Fibroblast of skin of abdomen (primary cell): ENCODE measurements around the gene METTL16. TPM values are rescaled to one million over a fixed set of nuclear protein-coding genes. Genes with fewer than 3 reads are reported as not detected.
"Not testable (repeated sequence)": the region's sequence is repeated elsewhere in the genome, so short reads cannot be mapped to it uniquely, and the experiment has no call there.

Source experiments
- DNase-seq: peaks from one replicate; pipeline ENCODE4 v3.0.0-alpha.2; 2013
- polyA plus RNA-seq, 2 experiments: library from polyadenylated mRNA; unstranded; fragments of 120-200 nt; gene quantifications; one replicate each; pipeline ENCODE4 v1.2.1, GENCODE V29; 2013; ENCODE audit not compliant: insufficient read length in 2 of 2

The METTL16 gene, protein sequence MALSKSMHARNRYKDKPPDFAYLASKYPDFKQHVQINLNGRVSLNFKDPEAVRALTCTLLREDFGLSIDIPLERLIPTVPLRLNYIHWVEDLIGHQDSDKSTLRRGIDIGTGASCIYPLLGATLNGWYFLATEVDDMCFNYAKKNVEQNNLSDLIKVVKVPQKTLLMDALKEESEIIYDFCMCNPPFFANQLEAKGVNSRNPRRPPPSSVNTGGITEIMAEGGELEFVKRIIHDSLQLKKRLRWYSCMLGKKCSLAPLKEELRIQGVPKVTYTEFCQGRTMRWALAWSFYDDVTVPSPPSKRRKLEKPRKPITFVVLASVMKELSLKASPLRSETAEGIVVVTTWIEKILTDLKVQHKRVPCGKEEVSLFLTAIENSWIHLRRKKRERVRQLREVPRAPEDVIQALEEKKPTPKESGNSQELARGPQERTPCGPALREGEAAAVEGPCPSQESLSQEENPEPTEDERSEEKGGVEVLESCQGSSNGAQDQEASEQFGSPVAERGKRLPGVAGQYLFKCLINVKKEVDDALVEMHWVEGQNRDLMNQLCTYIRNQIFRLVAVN
- polyA plus RNA-seq (2013, experiment 1 of 2; ENCODE audit: insufficient read length): 16.8 TPM
- polyA plus RNA-seq (2013, experiment 2 of 2; ENCODE audit: insufficient read length): 17.8 TPM

DNA sequence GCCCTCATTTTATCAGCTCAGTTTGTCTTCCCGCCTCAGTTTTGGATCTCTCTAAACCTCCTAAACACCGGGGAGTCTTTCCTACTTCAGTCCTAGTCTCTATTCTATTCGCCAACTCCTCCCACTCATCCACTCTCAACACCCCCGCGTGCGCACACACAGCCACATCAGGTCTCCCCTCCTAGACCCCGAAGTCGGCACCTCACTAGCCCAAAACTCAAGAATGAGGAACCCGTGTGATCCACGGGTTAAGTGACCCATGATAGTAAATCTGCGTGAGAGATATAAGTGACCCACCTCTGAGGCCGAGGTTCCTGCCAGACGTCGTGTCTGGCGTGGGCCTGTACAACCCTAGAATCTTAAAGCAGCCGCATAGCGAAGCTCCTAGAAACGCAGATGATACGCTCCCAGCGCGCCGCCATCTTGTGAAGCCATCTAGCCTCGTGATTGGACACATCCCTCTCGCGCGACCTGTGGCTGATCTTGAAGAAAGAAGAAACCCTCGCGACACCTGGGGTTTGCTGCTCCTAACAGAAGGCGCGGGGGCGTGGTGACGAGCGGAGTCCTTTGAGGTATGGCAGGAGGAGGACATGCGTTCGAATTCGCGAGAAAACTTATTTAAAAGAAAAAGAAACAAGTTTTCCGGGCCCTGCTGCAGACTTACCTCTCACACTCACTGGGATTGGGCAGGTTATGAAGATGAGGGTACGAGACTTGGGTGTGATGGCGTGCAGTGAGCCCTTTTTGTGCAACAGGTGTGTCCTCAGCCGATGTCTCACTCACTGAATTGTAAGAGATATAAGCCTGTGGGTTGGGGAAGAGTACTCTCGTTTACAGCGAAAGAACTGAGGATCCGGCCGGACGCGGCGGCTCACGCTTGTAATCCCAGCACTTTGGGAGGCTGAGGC is at the start of gene METTL16:
METTL16 (minus strand) TSS at position 427 of the 908 bp plus-strand sequence. CDS start 9,557 bp downstream, outside the sequence.
- peak; percentile 99 for DNase-seq

DNA sequence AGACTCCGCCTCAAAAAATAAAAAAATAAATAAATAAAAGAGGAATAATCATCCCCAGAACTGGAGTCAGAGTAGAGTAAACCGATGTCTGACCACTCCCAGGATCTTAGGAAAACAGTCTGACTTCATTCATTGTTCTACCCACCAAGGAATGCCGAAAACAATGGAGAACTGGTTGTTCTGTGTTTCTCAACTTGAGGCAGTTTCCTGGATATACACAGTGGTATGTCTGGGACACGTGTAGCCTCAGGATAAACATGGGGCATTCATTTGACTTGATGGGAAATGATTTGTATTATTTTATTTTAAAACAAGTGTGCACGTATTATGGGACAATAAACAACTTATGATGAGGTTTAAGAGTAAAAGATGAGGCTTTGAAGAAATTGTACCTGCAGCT is 49.0 kb upstream of the METTL16 start:
- DNase-seq: no peak

DNA sequence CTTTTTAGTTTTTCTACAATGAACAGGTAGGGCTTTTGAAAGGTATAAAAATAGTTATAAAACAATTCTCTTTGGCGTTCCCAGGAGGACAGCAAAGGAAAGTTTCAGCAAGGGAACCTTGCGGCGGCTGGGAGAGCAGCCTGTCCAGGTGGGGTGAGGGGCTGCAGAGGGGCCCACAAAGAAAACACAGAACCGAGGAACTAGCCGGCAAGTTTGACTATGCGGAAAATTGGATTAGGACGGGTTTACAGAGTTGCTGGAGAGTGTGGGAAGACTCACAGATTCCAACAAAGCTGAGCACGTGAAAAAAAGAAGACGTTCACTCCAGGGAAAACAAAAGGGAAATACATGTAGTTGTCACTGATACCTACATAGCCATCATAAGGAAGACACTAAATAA is 40.2 kb upstream of the METTL16 start:
- no peak for DNase-seq

DNA sequence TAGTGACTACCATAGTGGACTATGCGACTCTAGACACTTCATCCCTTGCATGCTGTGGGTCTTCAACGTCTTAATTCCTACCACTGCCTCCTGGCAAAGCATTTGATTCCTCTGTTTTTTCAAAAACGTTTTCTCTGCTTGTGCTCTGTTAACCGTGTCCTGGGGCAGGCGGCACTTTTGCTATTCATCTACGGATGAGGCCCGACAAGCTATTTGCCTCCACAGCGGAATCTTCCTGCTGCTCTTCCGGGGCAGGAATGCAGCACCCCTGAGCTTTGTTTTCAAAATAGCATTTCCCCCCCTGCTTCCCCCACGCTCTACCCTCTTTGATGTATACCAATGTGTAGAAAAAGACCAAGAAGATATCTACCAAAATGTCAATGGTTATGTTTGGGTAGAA is 39.8 kb upstream of the METTL16 start:
- no peak for DNase-seq

DNA sequence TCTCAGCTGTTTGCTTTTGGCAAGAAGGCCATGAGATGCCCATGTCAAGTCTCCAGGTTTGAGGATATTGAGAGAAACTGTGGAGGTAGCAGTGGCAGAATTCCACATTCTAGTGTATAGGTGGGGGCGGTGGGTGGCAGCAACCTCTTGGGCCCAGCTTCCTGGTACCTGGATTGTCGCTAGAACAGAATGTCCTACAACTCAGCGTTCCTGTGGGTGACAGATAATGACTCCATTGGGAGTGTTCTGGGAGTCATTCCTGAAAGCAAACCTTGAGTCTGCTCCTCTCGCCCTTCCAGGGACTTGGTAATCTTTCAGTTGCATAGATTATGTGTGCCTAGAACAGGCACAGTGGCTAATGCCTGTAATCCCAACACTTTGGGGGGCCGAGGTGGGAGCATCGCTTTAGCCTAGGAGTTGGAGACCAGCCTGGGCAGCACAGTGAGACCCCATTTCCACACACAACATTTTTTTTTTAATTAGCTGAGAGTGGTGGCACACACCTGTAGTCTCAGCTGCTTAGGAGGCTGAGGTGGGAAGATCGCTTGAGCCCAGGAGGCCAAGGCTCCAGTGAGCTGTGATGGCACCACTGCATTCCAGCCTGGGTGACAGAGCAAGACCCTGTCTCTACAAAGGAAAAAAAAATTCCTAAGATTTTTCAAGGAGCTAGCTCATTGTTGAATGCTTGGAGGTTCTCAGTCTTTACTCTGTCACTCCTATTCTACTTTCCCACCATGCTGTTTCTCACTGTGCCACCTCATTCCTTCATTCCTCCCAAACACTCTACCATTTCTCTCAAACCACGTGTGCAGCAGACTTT is 37.9 kb upstream of the METTL16 start:
- DNase-seq: no peak

DNA sequence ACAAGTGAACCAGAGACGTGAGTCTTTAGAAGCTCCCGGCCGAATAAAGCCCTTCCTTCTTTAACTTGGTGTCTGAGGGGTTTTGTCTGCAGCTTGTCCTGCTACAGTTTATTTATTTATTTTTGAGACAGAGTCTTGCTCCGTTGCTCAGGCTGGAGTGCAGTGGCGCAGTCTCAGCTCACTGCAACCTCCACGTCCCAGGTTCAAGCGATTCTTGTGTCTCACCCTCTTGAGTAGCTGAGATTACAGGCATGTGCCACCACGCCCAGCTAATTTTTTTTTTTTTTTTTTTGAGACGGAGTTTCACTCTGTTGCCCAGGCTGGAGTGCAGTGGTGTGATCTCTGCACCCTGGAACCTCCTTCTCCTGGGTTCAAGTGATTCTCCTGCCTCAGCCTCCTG is 36.3 kb upstream of the METTL16 start:
- DNase-seq: not testable (repeated sequence)

DNA sequence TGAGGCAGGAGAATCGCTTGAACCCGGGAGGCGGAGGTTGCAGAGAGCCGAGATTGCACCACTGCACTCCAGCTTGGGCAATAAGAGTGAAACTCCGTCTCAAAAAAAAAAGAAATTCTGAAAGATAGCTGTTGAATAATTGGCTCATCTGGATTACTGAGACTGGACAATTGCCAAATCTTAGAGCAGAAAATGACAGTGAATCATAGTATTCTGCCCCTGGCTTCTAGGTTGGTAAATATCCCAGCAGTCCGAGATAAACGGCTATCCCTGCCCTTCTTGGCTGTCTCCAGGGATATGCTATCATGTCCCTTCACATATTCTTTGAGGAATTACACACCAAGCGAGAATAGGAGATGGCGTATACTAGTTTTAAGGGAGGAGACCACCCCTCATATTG is 35.5 kb upstream of the METTL16 start:
- no peak for DNase-seq

DNA sequence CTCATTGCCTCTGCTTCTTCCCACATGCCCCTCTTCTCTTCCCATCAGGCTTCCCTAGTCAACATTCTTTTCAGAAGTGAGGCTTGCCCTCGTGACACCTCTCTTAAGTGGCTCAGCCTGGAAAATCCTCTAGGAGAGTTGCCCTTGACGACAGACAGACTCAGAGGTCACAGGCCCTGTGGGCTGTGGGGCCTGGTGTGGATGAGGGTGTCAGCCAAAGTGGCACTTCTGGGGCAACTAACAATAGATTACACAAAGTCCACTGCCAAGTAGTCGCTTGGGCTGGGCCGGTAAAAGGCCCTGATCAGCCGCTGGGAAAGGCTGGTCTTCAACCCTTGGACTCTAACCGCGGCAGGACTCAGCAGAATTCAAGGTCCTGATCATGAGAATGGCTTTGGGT is 33.7 kb upstream of the METTL16 start:
- no peak for DNase-seq

DNA sequence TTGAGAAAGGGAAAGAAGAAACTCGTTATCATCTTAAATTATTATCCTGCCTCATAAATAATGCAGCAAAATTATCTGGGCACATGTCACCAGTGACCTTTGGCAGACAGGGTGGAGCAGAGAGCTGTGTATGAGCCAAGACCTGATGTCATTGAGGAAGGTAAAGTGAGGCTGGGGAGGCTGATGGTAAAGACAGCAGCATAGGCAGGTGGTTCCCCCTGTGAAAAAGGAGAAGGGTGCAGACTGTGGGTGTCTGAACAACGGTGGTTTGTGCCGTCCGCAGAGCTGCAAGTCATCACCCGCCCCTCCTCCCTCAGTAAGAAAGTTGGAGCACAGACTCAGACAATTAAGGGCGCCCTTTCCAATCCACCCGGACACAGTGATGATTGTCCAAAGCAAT is 30.8 kb upstream of the METTL16 start:
- no peak for DNase-seq

DNA sequence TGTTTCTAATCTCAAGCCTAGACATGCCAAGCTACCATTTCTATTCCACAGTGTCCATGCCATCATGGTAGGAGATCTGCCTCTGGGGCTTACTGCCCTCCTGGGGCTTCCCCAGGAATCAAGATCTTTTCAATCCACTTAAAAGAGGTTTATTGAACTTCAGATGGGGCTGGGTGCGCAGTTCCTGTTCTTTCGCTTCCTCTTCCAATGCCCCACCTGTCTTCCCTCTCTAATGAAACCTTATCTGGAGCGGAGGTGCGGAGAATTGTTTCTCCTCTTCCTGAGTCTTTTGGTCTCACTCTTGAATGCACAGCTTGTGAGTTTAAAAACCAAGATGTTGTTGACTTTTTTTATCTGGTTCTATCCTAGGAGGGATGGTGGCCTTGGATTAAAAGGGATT is 30.4 kb upstream of the METTL16 start:
- no peak for DNase-seq

DNA sequence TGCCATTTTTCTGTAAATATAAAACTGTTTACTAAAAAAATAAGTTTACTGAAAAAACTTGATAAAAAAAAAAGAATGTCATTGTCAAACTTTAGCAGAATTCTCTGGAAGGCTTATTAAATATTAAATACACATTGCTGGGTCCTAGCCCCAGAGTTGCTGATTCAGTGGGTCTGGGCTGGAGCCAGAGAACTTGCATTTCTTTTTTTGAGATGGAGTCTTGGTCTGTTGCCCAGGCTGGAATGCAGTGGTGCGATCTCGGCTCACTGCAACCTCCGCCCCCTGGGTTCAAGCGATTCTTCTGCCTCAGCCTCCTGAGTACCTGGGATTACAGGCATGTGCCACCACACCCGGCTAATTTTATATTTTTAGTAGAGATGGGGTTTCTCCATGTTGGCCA is 25.9 kb upstream of the METTL16 start:
- not testable (repeated sequence) for DNase-seq

DNA sequence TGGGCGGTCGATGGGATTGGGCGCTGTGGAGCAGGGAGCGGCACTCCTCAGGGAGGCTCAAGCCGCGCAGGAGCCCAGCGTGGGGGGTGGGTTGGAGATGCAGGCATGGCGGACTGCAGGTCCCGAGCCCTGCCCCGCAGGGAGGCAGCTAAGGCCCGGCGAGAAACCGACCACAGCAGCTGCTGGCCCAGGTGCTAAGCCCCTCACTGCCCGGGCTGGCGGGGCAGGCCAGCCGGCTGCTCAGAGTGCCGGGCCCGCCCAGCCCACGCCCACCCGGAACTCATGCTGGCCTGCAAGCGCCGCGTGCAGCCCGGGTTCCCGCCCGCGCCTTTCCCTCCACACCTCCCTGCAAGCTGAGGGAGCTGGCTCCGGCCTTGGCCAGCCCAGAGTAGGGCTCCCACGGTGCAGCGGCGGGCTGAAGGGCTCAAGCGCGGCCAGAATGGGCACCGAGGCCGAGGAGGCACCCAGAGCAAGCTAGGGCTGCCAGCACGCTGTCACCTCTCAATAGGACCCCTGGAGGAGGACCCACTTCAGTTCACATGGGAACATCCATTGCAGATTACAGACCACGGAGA is 20.5 kb upstream of the METTL16 start:
- DNase-seq: no peak

DNA sequence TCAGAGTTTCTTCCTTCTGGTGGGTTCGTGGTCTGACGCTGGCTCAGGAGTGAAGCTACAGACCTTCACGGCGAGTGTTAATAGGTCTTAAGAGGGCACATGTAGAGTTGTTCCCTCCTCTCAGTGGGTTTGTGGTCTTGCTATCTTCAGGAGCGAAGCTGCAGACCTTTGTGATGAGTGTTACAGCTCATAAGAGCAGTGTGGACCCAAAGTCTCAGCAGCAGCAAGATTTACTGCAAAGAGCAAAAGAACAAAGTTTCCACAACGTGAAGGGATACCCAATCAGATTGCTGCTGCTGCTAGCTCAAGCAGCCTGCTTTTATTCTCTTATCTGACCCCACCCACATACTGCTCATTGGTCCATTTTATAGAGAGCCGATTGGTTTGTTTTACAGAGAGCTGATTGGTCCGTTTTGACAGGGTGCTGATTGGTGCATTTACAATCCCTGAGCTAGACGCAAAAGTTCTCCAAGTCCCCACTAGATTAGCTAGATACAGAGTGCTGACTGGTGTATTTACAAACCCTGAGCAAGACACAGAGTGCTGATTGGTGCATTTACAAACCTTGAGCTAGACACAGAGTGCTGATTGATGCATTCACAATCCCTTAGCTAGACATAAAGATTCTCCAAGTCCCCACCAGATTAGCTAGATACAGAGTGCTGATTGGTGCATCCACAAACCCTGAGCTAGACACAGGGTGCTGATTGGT is 19.7 kb upstream of the METTL16 start:
- not testable (repeated sequence) for DNase-seq

DNA sequence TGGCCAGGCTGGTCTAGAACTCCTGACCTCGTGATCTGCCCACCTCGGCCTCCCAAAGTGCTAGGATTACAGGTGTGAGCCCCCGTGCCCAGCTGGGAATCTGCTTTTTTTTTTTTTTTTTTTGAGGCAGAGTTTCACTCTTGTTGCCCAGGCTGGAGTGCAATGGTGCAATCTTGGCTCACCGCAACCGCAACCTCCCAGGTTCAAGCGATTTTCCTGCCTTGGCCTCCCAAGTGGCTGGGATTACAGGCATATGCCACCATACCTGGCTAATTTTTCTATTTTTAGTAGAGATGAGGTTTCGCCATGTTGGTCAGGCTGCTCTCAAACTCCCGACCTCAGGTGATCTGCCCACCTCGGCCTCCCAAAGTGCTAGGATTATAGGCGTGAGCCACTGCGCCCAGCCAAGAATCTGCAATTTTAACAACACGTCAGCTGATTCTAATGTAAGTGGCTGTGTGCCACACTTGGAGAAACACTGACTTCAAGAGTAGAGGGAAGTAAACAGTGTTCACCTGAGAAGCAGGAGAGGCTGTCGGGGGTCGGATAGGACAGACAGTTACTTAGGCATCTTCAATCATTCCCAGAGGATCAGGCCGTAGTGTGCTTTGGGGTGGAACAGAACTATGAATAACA is 10.2 kb upstream of the METTL16 start:
- DNase-seq: not testable (repeated sequence)

DNA sequence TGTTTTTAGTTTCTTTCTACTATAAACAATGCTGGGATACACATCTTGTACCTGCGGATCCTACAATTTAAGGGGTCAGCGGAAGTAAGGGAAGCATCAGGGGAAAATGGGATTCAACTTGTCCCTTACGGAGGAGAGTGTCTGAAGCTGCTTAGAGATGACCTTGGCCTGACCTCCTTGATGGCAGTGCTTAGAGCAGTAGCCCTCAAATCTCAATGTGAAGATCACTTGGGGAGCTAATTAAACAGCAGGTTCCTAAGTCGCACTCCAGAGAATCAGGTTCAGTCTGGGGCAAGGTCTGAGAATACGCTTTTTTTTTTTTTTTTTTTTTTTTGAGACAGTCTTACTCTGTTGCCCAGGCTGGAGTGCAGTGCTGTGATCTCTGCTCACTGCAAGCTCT is 9.6 kb upstream of the METTL16 start:
- DNase-seq: no peak

DNA sequence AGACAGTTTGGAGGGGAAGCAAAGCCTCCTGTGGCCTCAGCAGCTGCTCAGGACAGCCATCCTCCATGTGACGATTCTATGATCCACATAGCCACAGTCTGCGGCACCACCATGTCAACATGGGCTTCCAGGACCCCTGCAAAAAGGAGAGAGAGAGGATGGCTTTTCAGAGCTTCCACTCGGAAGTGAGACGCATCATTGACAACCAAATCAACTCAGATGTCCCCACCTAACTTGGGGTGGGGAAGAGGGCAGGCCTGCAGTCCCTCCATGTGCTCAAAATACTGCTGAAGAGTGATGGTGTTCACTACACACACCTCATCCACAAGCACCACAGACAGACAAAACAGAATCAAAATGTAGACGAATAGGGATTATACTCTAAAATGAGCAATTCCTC is 5.9 kb upstream of the METTL16 start:
- no peak for DNase-seq

DNA sequence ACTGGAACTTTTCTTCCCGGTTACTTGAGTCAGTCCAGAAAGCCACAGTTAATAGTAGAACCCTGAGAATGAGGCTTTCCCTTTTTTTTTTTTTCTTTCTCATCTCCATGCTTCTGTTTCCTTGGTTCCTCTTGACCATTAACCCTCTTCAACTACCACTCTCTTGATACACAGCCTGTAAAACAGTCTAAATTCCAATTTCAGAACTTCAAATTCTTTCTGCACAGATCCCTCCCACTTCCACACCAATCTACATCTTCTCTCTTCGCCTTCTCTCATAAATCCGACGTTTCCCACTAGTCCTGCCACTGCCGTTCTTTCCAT is 588 bp downstream of the METTL16 start:
- DNase-seq: no peak

DNA sequence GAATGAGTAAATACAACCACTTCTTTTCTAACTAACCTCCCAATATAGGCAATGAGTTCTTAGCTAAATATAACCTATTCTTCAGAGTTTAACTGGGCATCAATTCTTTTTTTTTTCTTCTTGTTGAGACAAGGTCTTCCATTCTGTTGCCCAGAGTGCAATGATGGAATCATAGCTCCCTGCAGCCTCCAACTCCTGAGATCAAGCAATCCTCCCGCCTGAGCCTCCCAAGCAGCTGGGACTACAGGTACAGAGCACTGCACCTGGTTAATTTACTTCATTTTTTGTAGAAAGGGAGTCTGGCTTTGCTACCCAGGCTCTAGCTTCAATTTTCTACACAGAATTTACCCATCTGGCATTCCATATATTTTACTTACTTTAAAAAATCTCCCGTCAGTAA is 1.1 kb downstream of the METTL16 start:
- DNase-seq: no peak

DNA sequence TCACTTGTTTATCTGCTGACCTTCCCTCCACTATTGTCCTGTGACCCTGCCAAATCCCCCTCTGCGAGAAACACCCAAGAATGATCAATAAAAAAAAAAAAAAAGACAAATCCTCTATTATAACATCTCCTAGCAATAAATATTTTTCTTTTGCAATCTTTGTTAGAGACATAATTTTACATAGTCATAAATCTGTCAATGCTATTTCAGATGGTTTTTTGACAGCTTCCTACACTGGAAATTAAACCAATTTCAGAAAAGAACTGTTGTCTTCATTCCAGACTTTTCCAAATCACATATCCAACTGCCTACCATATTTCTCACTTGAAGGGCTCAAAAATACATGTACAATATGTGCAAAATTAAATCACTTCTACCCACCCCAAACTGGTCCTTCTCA is 3.7 kb downstream of the METTL16 start:
- DNase-seq: no peak

DNA sequence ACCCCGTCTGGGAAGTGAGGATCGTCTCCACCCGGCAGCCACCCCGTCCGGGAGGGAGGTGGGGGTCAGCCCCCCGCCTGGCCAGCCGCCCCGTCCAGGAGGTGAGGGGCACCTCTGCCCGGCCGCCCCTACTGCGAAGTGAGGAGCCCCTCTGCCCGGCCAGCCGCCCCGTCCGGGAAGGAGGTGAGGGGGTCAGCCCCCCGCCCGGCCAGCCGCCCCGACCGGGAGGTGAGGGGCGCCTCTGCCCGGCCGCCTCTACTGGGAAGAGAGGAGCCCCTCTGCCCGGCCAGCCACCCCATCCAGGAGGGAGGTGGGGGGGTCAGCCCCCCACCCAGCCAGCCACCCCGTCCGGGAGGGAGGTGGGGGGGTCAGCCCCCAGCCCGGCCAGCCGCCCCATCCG is 4.7 kb downstream of the METTL16 start:
- not testable (repeated sequence) for DNase-seq

DNA sequence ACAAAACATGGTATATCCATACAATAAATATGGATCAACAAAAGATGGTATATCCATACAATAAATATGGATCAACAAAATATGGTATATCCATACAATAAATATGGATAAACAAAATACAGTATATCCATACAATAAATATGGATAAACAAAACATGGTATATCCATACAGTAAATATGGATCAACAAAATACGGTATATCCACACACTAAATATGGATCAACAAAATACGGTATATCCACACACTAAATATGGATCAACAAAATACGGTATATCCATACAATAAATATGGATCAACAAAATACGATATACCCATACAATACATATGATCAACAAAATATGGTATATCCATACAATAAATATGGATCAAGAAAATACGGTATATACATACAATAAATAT is 8.1 kb downstream of the METTL16 start:
- DNase-seq: no peak
